H1 (cell line): Measurements from ENCODE around the gene RPS21. TPM values are rescaled to one million over a fixed set of nuclear protein-coding genes. Genes with fewer than 3 reads are reported as not detected.
A peak's percentile ranks its signal among the peaks of the same experiment; 100 is the strongest.

ENCODE experiments used
- CTCF ChIA-PET: fragments of 300-600 bp; sonication (Branson Sonifier 250); formaldehyde crosslinking; loops from one replicate; lab custom pipeline; 2021; ENCODE audit not compliant: partially characterized antibody; lab: Charles Lee
- POLR2A ChIA-PET: fragments of 300-600 bp; sonication (Branson Sonifier 250); formaldehyde crosslinking; loops from one replicate; lab custom pipeline; 2021; ENCODE audit warnings: inconsistent platforms; ENCODE audit not compliant: partially characterized antibody; lab: Charles Lee
- DNase-seq, 2 experiments: peaks; one replicate each; pipeline versions ENCODE4 v3.0.0 to v3.0.0-alpha.2; 2010 to 2022; ENCODE audit warnings: low spot score in 2 of 2, low read depth in 1 of 2, mixed read lengths in 1 of 2
- FAIRE-seq: peaks from 2 replicates; lab custom pipeline; 2011; peaks lifted over from hg19 to GRCh38; lab: Jason Lieb, UNC
- H2AFZ ChIP-seq: 2 replicates; pipeline ENCODE4 v1.8.1; 2012; ENCODE audit warnings: low read length, inconsistent platforms
- H2AK5ac ChIP-seq: 2 replicates; pipeline ENCODE4 v1.6.1; 2013; ENCODE audit warnings: low read depth, low read length
- H2BK120ac ChIP-seq: replicated peaks from 2 replicates; pipeline ENCODE3; 2013; ENCODE audit warnings: low read depth, low read length, inconsistent platforms
- H2BK12ac ChIP-seq: 2 replicates; pipeline ENCODE4 v1.6.1; 2013; ENCODE audit warnings: low read depth, low read length
- H2BK15ac ChIP-seq: 2 replicates; pipeline ENCODE4 v1.6.1; 2013; ENCODE audit warnings: low read length
- H2BK20ac ChIP-seq: 2 replicates; pipeline ENCODE4 v1.6.1; 2013; ENCODE audit warnings: low read length
- H2BK5ac ChIP-seq: 2 replicates; pipeline ENCODE4 v1.6.1; 2013; ENCODE audit warnings: low read depth, low read length
- H3K14ac ChIP-seq: 2 replicates; pipeline ENCODE4 v1.6.1; 2013; ENCODE audit warnings: inconsistent platforms; ENCODE audit not compliant: insufficient read length
- H3K18ac ChIP-seq: 2 replicates; pipeline ENCODE4 v1.6.1; 2013; ENCODE audit warnings: low read length; ENCODE audit errors: extremely low read depth
- H3K23ac ChIP-seq: 2 replicates; pipeline ENCODE4 v1.6.1; 2013; ENCODE audit warnings: inconsistent platforms; ENCODE audit not compliant: insufficient read length
- H3K23me2 ChIP-seq: 2 replicates; pipeline ENCODE4 v1.6.1; 2013; ENCODE audit warnings: low read depth, low read length
- H3K27ac ChIP-seq: 2 replicates; pipeline ENCODE4 v1.6.1; 2011; ENCODE audit warnings: low read depth, low read length, inconsistent platforms
- H3K27me3 ChIP-seq, 4 experiments: replicated peaks in 1 of 4; 1 replicate in 1 of 4; 2 replicates in 3 of 4; pipeline versions ENCODE4 v1.6.1 to v1.8.1; 2011 to 2013; ENCODE audit warnings: low read length in 3 of 4, mild to moderate bottlenecking in 3 of 4, inconsistent platforms in 2 of 4, mixed read lengths in 2 of 4, moderate library complexity in 1 of 4; ENCODE audit not compliant: control insufficient read depth in 3 of 4, insufficient read depth in 3 of 4; ENCODE audit errors: extremely low read depth in 1 of 4
- H3K36me3 ChIP-seq, 4 experiments: 2 replicates each; pipeline versions ENCODE4 v1.6.1 to v1.8.1; 2011 to 2013; ENCODE audit warnings: mild to moderate bottlenecking in 4 of 4, low read length in 3 of 4, moderate library complexity in 2 of 4, control low read depth in 1 of 4, inconsistent platforms in 1 of 4; ENCODE audit not compliant: insufficient read depth in 4 of 4, control insufficient read depth in 2 of 4
- H3K4ac ChIP-seq: replicated peaks from 2 replicates; pipeline ENCODE3; 2013; ENCODE audit warnings: low read length, low read depth, mixed read lengths, inconsistent platforms; ENCODE audit not compliant: insufficient read length
- H3K4me1 ChIP-seq, 4 experiments: replicated peaks in 1 of 4; 1 replicate in 1 of 4; 2 replicates in 3 of 4; pipeline versions ENCODE4 v1.6.1 to v1.8.1; 2011 to 2013; ENCODE audit warnings: low read length in 3 of 4, inconsistent platforms in 2 of 4, mixed read lengths in 1 of 4; ENCODE audit not compliant: insufficient read depth in 4 of 4, control insufficient read depth in 3 of 4
- H3K4me2 ChIP-seq, 2 experiments: 2 replicates each; pipeline versions ENCODE4 v1.6.1 to v1.8.1; 2011 to 2013; ENCODE audit warnings: low read depth in 2 of 2, low read length in 2 of 2, control low read depth in 1 of 2, inconsistent platforms in 1 of 2, mild to moderate bottlenecking in 1 of 2; ENCODE audit not compliant: insufficient read depth in 1 of 2
- H3K4me3 ChIP-seq, 4 experiments: fragments of 200-600, 300-600 bp in 1 of 4; sonication (generic), shearing (Covaris generic), sonication (Bioruptor Twin) in 1 of 4; 2 replicates each; pipeline versions ENCODE4 v1.5.1 to v1.8.1; 2011 to 2016; ENCODE audit warnings: low read length in 4 of 4, low read depth in 3 of 4, control low read depth in 2 of 4, inconsistent platforms in 2 of 4, mild to moderate bottlenecking in 2 of 4, mixed read lengths in 1 of 4, moderate library complexity in 1 of 4; ENCODE audit not compliant: insufficient read depth in 2 of 4; ENCODE audit errors: extremely low read depth in 1 of 4
- H3K56ac ChIP-seq: replicated peaks from 2 replicates; pipeline ENCODE3; 2013; ENCODE audit warnings: low read depth, mild to moderate bottlenecking, mixed read lengths, low read length, inconsistent platforms; ENCODE audit not compliant: insufficient read length
- H3K79me1 ChIP-seq: 2 replicates; pipeline ENCODE4 v1.6.1; 2013; ENCODE audit warnings: low read depth, low read length, control low read depth
- H3K79me2 ChIP-seq, 2 experiments: 2 replicates each; pipeline versions ENCODE4 v1.6.1 to v1.8.1; 2012 to 2013; ENCODE audit warnings: low read length in 2 of 2, mild to moderate bottlenecking in 2 of 2, inconsistent platforms in 1 of 2; ENCODE audit not compliant: insufficient read depth in 2 of 2, control insufficient read depth in 1 of 2
- H3K9ac ChIP-seq, 4 experiments: replicated peaks in 1 of 4; 1 replicate in 1 of 4; 2 replicates in 3 of 4; pipeline versions ENCODE4 v1.6.1 to v1.8.1; 2011 to 2013; ENCODE audit warnings: low read depth in 3 of 4, low read length in 3 of 4, control low read depth in 2 of 4, mild to moderate bottlenecking in 2 of 4, moderate library complexity in 2 of 4, inconsistent platforms in 1 of 4; ENCODE audit errors: extremely low read depth in 1 of 4
- H3K9me3 ChIP-seq, 2 experiments: 2 replicates each; pipeline versions ENCODE4 v1.6.1 to v1.8.1; 2012 to 2013; ENCODE audit warnings: mild to moderate bottlenecking in 2 of 2, moderate library complexity in 2 of 2, control low read depth in 1 of 2, inconsistent platforms in 1 of 2, low read depth in 1 of 2, low read length in 1 of 2, mixed read lengths in 1 of 2; ENCODE audit not compliant: insufficient read depth in 2 of 2
- H4K20me1 ChIP-seq, 2 experiments: replicated peaks in 1 of 2; 2 replicates each; pipeline versions ENCODE3 to v1.8.1; 2011 to 2013; ENCODE audit warnings: inconsistent platforms in 2 of 2, low read length in 2 of 2, mild to moderate bottlenecking in 1 of 2; ENCODE audit not compliant: insufficient read depth in 2 of 2, control insufficient read depth in 1 of 2
- H4K5ac ChIP-seq: 2 replicates; pipeline ENCODE4 v1.6.1; 2013; ENCODE audit warnings: low read length, low read depth, mixed read lengths, inconsistent platforms; ENCODE audit not compliant: insufficient read length
- H4K8ac ChIP-seq: 2 replicates; pipeline ENCODE4 v1.8.0; 2013; ENCODE audit warnings: mild to moderate bottlenecking, moderate library complexity, low read length, inconsistent platforms; ENCODE audit not compliant: insufficient read depth; ENCODE audit errors: extremely low read depth
- H4K91ac ChIP-seq: replicated peaks from 2 replicates; pipeline ENCODE3; 2013; ENCODE audit warnings: low read length, mixed read lengths, inconsistent platforms; ENCODE audit not compliant: insufficient read length
- CEBPB ChIP-seq: IDR thresholded peaks from 2 replicates; pipeline ENCODE4 v1.6.1; 2012; ENCODE audit warnings: low read depth, low read length
- SRF ChIP-seq: IDR thresholded peaks from 2 replicates; pipeline ENCODE4 v1.6.1; 2011; ENCODE audit warnings: mild to moderate bottlenecking, low read depth, low read length, moderate library complexity
- WGBS, 2 experiments: shearing (Covaris generic) in 1 of 2; methylation state at CpG; one replicate each; pipeline versions ENCODE4 v1.1.6 to v1.1.7; 2013 to 2015; ENCODE audit warnings: low lambda C conversion rate in 2 of 2, mixed read lengths in 2 of 2, inconsistent platforms in 1 of 2, low coverage in 1 of 2, missing lambda C conversion rate in 1 of 2; ENCODE audit not compliant: insufficient replicate concordance in 2 of 2, insufficient coverage in 1 of 2, insufficient read length in 1 of 2; ENCODE audit errors: extremely low coverage in 1 of 2, missing lambda C conversion rate in 1 of 2; 5-methylcytosine and 5-hydroxymethylcytosine counted together
- polyA plus RNA-seq, 7 experiments: library from polyadenylated mRNA; depleted of rRNA in 3 of 7; stranded (reverse) in 5 of 7; unstranded in 2 of 7; fragments of >200 nt in 5 of 7; fragments of 200-250 nt in 2 of 7; gene quantifications; 1 replicate in 5 of 7; 2 replicates in 1 of 7; 4 replicates in 1 of 7; pipeline versions ENCODE4 v1.2.1 to v1.2.3, GENCODE V29; 2011 to 2013; ENCODE audit warnings: missing spikeins in 2 of 7, mixed read lengths in 2 of 7
- total RNA-seq: library from RNA; stranded (reverse); fragmentation: NEBNext Ultra II Directional; extraction: Animal tissue kit (Norgen Biotek cat#: 25700); gene quantifications from 2 replicates; pipeline ENCODE4 v1.2.1, GENCODE V29; 2021

Gene RPS21
- total and polyA plus RNA-seq, 2 of the 8 experiments (the other 6 are each of a cell fraction or from before 2014, with no cell fraction given) = 1,787 to 7,219 TPM

DNA sequence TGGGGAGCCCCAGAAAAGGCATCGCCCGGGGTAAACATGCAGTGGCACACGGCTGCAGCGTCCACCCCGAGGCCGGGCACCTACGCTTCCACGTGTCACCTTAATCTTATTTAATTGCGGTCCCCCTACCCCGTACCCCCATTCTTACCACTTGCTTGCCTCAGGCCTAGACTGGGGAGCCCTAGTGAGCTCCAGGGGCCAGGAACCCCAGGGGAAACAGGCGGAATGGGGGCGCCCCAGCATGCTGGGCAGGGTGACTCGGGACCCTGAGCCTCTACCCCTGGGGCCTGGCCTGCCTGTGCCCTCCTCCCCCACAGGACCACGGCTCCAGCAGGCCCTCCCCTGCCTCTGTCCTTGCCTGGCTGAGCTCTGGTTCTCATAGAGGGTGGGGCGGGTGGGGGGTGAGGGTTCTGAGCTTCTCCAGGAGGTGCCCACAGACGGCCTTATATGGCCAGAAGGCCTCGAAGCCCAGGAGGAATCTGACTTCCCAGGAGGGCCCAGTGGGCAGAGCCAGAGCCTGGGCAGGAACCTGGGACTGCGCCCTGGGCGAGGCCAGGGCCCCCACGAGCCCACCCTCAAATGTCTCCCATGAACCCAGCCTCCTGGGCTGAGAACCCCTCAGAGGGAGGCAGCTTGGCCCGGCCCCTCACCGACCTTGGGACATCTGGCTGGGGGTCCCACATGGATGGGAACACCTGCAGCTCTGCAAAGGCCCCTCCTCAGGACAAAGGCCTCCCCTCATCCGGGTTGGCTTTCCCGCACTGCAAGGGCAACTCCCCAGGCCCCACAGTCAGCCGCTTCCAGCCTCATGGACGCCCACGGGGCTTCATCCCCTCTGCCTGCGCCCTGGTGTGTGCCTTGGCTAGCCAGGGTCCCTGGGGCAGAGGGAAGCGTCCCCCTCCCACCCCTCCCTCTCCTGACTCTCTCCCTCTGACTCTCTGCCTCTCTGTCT lies 14.6 kb upstream of the RPS21 start:
- Histone ChIP-seq H3K9ac (no peak overlapping the region), H2BK20ac (no peak overlapping the region; the same call in 1 of the 2 replicates), H2BK5ac (no peak overlapping the region), H4K8ac (no peak overlapping the region; the same call in 1 of the 2 replicates), H2BK120ac (no peak overlapping the region), H3K9me3 (no peaks in the 10 kb centered on the region), H3K14ac (no peak overlapping the region), H3K56ac (no peak overlapping the region), H2AK5ac (no peak overlapping the region), H2BK12ac (no peak overlapping the region), H3K36me3 (no peaks in the 10 kb centered on the region; a peak in 1 of 8 replicates), H3K23ac (no peak overlapping the region), H4K20me1 (no peaks in the 10 kb centered on the region), H2AFZ (no peak overlapping the region), H4K91ac (peak overlapping the region; percentile 15), H3K79me1 (no peaks in the 10 kb centered on the region; the same call in 1 of the 2 replicates), H4K5ac (no peak overlapping the region), H3K4me3 (no peak overlapping the region), H3K4ac (peak overlapping the region; percentile 53), H3K4me1 (peaks cover 8 to 60% (median 49%) of the 10 kb centered on the region in 4 experiments), H3K4me2 (no peak overlapping the region), H3K18ac (no peak overlapping the region; the same call in 1 of the 2 replicates), H3K79me2 (no peaks in the 10 kb centered on the region), H3K27ac (no peak overlapping the region), H3K23me2 (peaks cover 7% of the 10 kb centered on the region; the same call in 1 of the 2 replicates), H3K27me3 (no peaks in the 10 kb centered on the region), H2BK15ac (no peak overlapping the region)
- CTCF ChIA-PET = interaction anchor here (0.6 to 2.6 kb wide), 6 partner anchors 10 to 488 kb away, joined by 3 to 5 read pairs (median 4); no protein-coding TSS in a partner anchor
- FAIRE-seq (no peak), DNase-seq (no peak)
- 86% methylated on average over 22 of the region's 29 CpGs; no CpG with 5 or more reads in 1 of the 2 experiments for WGBS, 2 experiments
- TF ChIP-seq CEBPB (no peak), SRF (peak; percentile 75)
- POLR2A ChIA-PET = interaction anchor here (0.8 to 12.6 kb wide), 6 partner anchors 10 to 279 kb away, joined by 3 to 176 read pairs (median 17); partner anchors contain the start of genes ADRM1 and RPS21
